Measurements from ENCODE around the gene PTGES2. TPM values are rescaled to one million over a fixed set of nuclear protein-coding genes. Genes with fewer than 3 reads are reported as not detected.

PTGES2 gene
- polyA plus RNA-seq, 1 donor from 2014 or later, result 55.9 TPM

DNA sequence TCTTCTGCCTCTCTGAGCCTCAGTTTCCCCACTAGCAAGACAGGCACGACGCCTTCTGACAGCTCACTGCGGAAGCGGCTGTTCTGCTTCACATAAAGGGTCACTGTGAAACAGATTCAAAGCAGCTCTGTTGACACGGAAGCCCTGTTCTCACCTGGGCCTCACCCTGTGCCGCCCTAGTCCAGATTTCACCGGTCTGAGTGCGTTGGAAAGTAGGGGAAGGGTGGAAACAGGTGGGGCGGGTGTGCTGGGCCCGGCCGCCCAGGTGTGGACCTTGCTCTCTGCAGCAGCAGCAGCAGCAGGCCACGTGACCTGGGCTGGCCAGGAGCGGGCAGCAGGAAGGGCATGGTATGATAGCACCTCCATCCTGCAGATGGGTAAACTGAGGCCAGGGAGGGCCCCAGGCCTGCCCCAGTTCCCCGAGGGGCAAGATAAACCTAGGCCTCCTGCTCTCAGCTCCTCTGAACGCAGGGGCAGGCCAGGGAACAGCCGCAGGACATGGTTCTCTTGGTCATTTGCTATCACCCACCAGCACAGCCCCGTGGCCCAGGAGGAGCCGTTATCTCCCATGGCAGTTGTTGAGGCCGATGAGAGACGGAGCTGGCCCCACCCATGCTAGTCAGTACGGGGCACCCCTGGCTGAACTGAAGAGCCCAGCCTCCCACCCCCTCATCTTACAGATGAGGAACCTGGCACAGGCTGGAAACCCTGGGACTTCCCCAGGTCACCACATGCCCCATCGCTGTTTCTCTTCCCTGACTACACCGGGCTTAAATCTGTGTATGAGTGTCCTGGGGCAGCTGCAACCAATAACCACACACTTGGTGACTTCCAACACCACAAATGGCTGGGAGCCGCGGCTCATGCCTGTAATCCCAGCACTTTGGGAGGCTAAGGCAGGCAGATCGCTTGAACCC is 12.1 kb downstream of the PTGES2 start:
- Histone ChIP-seq H4K20me1 (ENCODE audit: insufficient read depth) (no peaks in the 10 kb centered on the region), H3K27ac (ENCODE audit: low read length) (no peak overlapping the region), H3K36me3 (ENCODE audit: insufficient read depth, low read length) (no peaks in the 10 kb centered on the region), H3K9ac (ENCODE audit: low read length) (no peak overlapping the region), H3K9me3 (ENCODE audit: low read length) (no peaks in the 10 kb centered on the region), H3F3A (ENCODE audit: insufficient read depth, low read length, poor library complexity, severe bottlenecking) (no peaks in the 10 kb centered on the region), H2AFZ (ENCODE audit: low read depth, low read length) (no peak overlapping the region), H3K9me2 (ENCODE audit: insufficient read depth, low read length) (no peaks in the 10 kb centered on the region), H3K4me3 (ENCODE audit: low read length) (no peak overlapping the region), H3K27me3 (ENCODE audit: insufficient read depth, low read depth, low read length) (no peaks in the 10 kb centered on the region), H3K4me2 (ENCODE audit: low read length) (no peak overlapping the region), H3K79me2 (replicated peaks; ENCODE audit: insufficient read depth, low read length) (no peaks in the 10 kb centered on the region)
- TF ChIP-seq POLR2AphosphoS5 (IDR thresholded peaks at IDR 0.05) (no peak), EP300 (conservative IDR thresholded peaks at IDR 0.05; ENCODE audit: poor library complexity, severe bottlenecking) (no peak), SMC3 (conservative IDR thresholded peaks at IDR 0.05; ENCODE audit: poor library complexity) (no peak), RAD21 (conservative IDR thresholded peaks at IDR 0.05) (no peak), TAF1 (IDR thresholded peaks at IDR 0.05; ENCODE audit: low read depth) (no peak), EZH2 (IDR thresholded peaks at IDR 0.05; ENCODE audit: borderline replicate concordance, insufficient read depth, low read length, poor library complexity, severe bottlenecking) (no peak), MXI1 (conservative IDR thresholded peaks at IDR 0.05; ENCODE audit: poor library complexity, severe bottlenecking) (no peak)
- TF ChIP-seq, protein P1, sequence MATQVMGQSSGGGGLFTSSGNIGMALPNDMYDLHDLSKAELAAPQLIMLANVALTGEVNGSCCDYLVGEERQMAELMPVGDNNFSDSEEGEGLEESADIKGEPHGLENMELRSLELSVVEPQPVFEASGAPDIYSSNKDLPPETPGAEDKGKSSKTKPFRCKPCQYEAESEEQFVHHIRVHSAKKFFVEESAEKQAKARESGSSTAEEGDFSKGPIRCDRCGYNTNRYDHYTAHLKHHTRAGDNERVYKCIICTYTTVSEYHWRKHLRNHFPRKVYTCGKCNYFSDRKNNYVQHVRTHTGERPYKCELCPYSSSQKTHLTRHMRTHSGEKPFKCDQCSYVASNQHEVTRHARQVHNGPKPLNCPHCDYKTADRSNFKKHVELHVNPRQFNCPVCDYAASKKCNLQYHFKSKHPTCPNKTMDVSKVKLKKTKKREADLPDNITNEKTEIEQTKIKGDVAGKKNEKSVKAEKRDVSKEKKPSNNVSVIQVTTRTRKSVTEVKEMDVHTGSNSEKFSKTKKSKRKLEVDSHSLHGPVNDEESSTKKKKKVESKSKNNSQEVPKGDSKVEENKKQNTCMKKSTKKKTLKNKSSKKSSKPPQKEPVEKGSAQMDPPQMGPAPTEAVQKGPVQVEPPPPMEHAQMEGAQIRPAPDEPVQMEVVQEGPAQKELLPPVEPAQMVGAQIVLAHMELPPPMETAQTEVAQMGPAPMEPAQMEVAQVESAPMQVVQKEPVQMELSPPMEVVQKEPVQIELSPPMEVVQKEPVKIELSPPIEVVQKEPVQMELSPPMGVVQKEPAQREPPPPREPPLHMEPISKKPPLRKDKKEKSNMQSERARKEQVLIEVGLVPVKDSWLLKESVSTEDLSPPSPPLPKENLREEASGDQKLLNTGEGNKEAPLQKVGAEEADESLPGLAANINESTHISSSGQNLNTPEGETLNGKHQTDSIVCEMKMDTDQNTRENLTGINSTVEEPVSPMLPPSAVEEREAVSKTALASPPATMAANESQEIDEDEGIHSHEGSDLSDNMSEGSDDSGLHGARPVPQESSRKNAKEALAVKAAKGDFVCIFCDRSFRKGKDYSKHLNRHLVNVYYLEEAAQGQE (IDR thresholded peaks at IDR 0.05; ENCODE audit: borderline replicate concordance), result no peak
- TF ChIP-seq, protein P2, sequence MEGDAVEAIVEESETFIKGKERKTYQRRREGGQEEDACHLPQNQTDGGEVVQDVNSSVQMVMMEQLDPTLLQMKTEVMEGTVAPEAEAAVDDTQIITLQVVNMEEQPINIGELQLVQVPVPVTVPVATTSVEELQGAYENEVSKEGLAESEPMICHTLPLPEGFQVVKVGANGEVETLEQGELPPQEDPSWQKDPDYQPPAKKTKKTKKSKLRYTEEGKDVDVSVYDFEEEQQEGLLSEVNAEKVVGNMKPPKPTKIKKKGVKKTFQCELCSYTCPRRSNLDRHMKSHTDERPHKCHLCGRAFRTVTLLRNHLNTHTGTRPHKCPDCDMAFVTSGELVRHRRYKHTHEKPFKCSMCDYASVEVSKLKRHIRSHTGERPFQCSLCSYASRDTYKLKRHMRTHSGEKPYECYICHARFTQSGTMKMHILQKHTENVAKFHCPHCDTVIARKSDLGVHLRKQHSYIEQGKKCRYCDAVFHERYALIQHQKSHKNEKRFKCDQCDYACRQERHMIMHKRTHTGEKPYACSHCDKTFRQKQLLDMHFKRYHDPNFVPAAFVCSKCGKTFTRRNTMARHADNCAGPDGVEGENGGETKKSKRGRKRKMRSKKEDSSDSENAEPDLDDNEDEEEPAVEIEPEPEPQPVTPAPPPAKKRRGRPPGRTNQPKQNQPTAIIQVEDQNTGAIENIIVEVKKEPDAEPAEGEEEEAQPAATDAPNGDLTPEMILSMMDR (IDR thresholded peaks at IDR 0.05; ENCODE audit: poor library complexity, severe bottlenecking), result no peak

DNA sequence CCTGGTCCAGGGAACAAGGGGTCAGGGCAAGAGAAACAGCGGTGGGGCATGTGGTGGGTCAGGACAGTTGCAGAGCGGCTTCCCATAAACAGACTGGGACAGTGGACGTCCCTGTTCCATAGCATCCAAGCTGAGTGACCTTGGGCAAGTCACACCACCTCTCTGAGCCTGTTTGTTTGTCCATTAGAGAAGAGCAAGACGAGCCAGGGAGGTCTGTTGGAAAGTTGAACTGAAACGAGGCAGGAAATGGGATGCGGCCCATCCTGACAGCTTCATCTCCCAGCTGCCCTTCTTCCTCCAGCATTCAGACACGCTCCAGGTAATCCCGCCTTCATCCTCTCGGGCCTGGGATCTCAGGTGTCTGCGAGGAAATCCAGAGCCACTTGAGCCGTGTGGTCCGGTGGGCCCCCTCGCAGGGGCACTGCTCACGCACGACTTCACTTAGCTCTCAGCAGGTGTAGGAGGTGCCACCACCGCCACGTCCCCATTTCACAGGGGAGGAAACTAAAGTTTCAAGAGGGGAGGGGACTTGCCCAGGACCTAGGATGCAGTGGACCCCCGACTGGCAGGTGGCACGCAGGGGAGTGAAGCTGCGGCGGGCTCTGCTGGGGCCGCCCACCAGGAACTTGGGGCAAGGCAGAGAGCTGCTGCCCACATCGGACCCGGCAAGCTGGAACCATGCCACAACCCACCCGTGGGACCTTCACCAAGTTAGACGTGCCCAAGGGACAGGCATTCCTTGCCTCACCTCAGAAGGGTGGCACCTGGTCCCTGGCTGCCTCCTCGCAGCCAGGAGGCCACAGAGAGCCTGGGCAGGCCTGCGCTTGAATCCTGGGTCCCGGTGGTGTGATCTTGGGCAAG is 13.0 kb downstream of the PTGES2 start:
- no peaks in the 10 kb centered on the region for H3K36me3 ChIP-seq (ENCODE audit: insufficient read depth, low read length)
- TF ChIP-seq TAF1 (IDR thresholded peaks at IDR 0.05; ENCODE audit: low read depth), result no peak
- TF ChIP-seq RAD21 (conservative IDR thresholded peaks at IDR 0.05), result no peak
- TF ChIP-seq POLR2AphosphoS5 (IDR thresholded peaks at IDR 0.05), result no peak
- TF ChIP-seq, protein P2 (IDR thresholded peaks at IDR 0.05; ENCODE audit: poor library complexity, severe bottlenecking), result no peak
- TF ChIP-seq, protein P1 (IDR thresholded peaks at IDR 0.05; ENCODE audit: borderline replicate concordance), result no peak
- H3K9me3 ChIP-seq (ENCODE audit: low read length), result no peaks in the 10 kb centered on the region
- no peaks in the 10 kb centered on the region for H3K79me2 ChIP-seq (replicated peaks; ENCODE audit: insufficient read depth, low read length)
- no peak overlapping the region for H3K4me2 ChIP-seq (ENCODE audit: low read length)
- H3K27ac ChIP-seq (ENCODE audit: low read length), result no peak overlapping the region
- no peak overlapping the region for H3K4me3 ChIP-seq (ENCODE audit: low read length)
- H4K20me1 ChIP-seq (ENCODE audit: insufficient read depth), result no peaks in the 10 kb centered on the region
- H3K9me2 ChIP-seq (ENCODE audit: insufficient read depth, low read length), result no peaks in the 10 kb centered on the region
- H3K9ac ChIP-seq (ENCODE audit: low read length), result no peak overlapping the region
- no peak overlapping the region for H2AFZ ChIP-seq (ENCODE audit: low read depth, low read length)
- no peaks in the 10 kb centered on the region for H3F3A ChIP-seq (ENCODE audit: insufficient read depth, low read length, poor library complexity, severe bottlenecking)
- no peaks in the 10 kb centered on the region for H3K27me3 ChIP-seq (ENCODE audit: insufficient read depth, low read depth, low read length)

Data from neural cell (in vitro differentiated cells).